Caco-2 (cell line): Measurements from ENCODE around the gene CHD1L. TPM values are rescaled to one million over a fixed set of nuclear protein-coding genes. Genes with fewer than 3 reads are reported as not detected.

ENCODE experiments used
- BruUV-seq: library from RNA; stranded (reverse); fragments of 400-500 nt; replicated peaks from 2 replicates; lab custom pipeline; 2021; lab: Mats Ljungman, UMichigan
- CTCF ChIA-PET: fragments of 300-600 bp; sonication (Branson Sonifier 250); formaldehyde crosslinking; loops from one replicate; lab custom pipeline; 2022; ENCODE audit warnings: antibody characterized with exemption; lab: Charles Lee
- POLR2A ChIA-PET: fragments of 300-600 bp; sonication (Branson Sonifier 250); formaldehyde crosslinking; loops from one replicate; lab custom pipeline; 2022; ENCODE audit warnings: antibody characterized with exemption; lab: Charles Lee
- DNase-seq, 2 experiments: peaks; one replicate each; pipeline versions ENCODE4 v3.0.0 to v3.0.0-alpha.2; 2020 to 2022
- H3K27me3 ChIP-seq: replicated peaks from 2 replicates; pipeline ENCODE4 v1.6.0; 2011; ENCODE audit warnings: low read length; ENCODE audit not compliant: control insufficient read depth, insufficient read depth
- H3K36me3 ChIP-seq: 2 replicates; pipeline ENCODE4 v1.5.1; 2011; ENCODE audit warnings: low read length; ENCODE audit not compliant: control insufficient read depth, insufficient read depth
- H3K4me1 ChIP-seq: fragments of 250-450 bp; sonication (Bioruptor Pico); 2 replicates; pipeline ENCODE4 v1.5.1; 2020; ENCODE audit warnings: mild to moderate bottlenecking
- H3K4me3 ChIP-seq: 2 replicates; pipeline ENCODE4 v1.5.1; 2011; ENCODE audit warnings: low read depth, mild to moderate bottlenecking, control low read depth, low read length
- H3K9me3 ChIP-seq: fragments of 250-450 bp; sonication (Bioruptor Pico); 2 replicates; pipeline ENCODE4 v1.5.1; 2020; ENCODE audit warnings: mild to moderate bottlenecking, moderate library complexity
- H3K27ac Mint-ChIP-seq: one replicate; pipeline ENCODE4 v1.8.0; 2022; ENCODE audit warnings: mixed read lengths; ENCODE audit not compliant: unreplicated experiment
- H3K27me3 Mint-ChIP-seq: one replicate; pipeline ENCODE4 v1.8.0; 2022; ENCODE audit warnings: mixed read lengths; ENCODE audit not compliant: insufficient read depth, unreplicated experiment
- H3K36me3 Mint-ChIP-seq: one replicate; pipeline ENCODE4 v1.8.0; 2022; ENCODE audit warnings: mild to moderate bottlenecking, mixed read lengths; ENCODE audit not compliant: insufficient read depth, unreplicated experiment
- H3K4me1 Mint-ChIP-seq: one replicate; pipeline ENCODE4 v1.8.0; 2022; ENCODE audit warnings: low read depth, mixed read lengths; ENCODE audit not compliant: unreplicated experiment
- H3K4me3 Mint-ChIP-seq: one replicate; pipeline ENCODE4 v1.8.0; 2022; ENCODE audit warnings: mild to moderate bottlenecking, moderate library complexity, mixed read lengths; ENCODE audit not compliant: unreplicated experiment
- H3K9me3 Mint-ChIP-seq: one replicate; pipeline ENCODE4 v1.8.0; 2022; ENCODE audit warnings: mixed read lengths; ENCODE audit not compliant: unreplicated experiment
- intact Hi-C: fragments of 100-400 bp; cut with micrococcal nuclease; formaldehyde crosslinking; loops from one replicate; pipeline ENCODE4 v1.10.0; 2022; ENCODE audit not compliant: unreplicated experiment
- total RNA-seq: library from RNA; stranded (reverse); gene quantifications from 2 replicates; pipeline ENCODE4 v1.2.3, GENCODE V29; 2022
- TF ChIP-seq, protein P1 (sequence below), 2 experiments: fragments of 200-600 bp in 1 of 2; IDR thresholded peaks; 1 replicate in 1 of 2; 2 replicates in 1 of 2; pipeline versions ENCODE4 v1.5.1 to v1.8.0; 2011 to 2022; ENCODE audit warnings: antibody characterized with exemption in 1 of 2, control low read depth in 1 of 2, inconsistent platforms in 1 of 2, low read depth in 1 of 2, low read length in 1 of 2, mild to moderate bottlenecking in 1 of 2, moderate library complexity in 1 of 2; ENCODE audit not compliant: insufficient read depth in 1 of 2, severe bottlenecking in 1 of 2, unreplicated experiment in 1 of 2

Gene CHD1L
- total RNA-seq, 1 experiment from 2014 or later = 56.2 TPM

DNA sequence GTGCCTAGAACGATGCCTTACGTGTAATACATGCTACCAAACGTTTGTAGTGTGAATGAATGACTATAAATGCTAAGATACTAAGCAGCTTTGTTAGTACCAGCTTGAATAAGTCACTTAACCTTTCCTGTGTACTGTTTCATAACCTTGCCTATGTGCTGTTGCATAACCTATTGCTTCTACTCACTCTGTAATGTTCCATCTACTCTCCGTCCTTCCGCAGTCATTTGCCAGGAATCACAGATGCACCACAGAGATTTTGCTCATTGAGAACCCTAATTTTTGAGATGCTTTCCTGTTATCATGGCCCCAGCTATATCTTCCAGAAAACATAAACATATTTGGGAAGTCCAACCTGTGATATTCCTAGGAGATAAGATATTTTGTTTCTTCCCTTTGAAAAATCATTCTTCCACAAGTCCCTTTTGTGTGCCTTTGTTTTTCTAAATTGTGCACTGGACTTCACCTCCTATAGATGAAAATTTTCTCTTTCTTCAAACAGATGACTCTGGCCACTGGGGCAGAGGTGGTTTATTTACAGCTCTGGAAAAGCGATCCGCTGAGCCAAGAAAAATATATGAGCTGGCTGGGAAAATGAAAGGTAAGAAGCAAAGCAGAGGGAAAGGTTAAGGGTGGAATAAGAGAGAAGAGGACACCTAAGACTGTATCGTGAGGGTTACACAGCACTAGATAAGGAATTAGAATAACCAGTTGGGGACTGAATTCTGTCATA, 44.8 kb downstream of the CHD1L start:
- Mint-ChIP-seq H3K27ac (no peak overlapping the region), H3K36me3 (peaks cover 69% of the 10 kb centered on the region), H3K27me3 (no peaks in the 10 kb centered on the region), H3K4me1 (no peaks in the 10 kb centered on the region), H3K9me3 (no peaks in the 10 kb centered on the region), H3K4me3 (no peak overlapping the region)
- no peak for DNase-seq
- ChIA-PET CTCF (no interaction called here), POLR2A (no interaction called here)
- Histone ChIP-seq H3K4me3 (no peak overlapping the region), H3K27me3 (no peaks in the 10 kb centered on the region), H3K4me1 (no peaks in the 10 kb centered on the region), H3K9me3 (no peaks in the 10 kb centered on the region), H3K36me3 (peaks cover 4% of the 10 kb centered on the region)
- intact Hi-C loops = no loop called here
- TF ChIP-seq, protein P1, sequence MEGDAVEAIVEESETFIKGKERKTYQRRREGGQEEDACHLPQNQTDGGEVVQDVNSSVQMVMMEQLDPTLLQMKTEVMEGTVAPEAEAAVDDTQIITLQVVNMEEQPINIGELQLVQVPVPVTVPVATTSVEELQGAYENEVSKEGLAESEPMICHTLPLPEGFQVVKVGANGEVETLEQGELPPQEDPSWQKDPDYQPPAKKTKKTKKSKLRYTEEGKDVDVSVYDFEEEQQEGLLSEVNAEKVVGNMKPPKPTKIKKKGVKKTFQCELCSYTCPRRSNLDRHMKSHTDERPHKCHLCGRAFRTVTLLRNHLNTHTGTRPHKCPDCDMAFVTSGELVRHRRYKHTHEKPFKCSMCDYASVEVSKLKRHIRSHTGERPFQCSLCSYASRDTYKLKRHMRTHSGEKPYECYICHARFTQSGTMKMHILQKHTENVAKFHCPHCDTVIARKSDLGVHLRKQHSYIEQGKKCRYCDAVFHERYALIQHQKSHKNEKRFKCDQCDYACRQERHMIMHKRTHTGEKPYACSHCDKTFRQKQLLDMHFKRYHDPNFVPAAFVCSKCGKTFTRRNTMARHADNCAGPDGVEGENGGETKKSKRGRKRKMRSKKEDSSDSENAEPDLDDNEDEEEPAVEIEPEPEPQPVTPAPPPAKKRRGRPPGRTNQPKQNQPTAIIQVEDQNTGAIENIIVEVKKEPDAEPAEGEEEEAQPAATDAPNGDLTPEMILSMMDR (IDR thresholded peaks at IDR 0.05; ENCODE audit: insufficient read depth in 1 of 2, low read depth in 1 of 2, low read length in 1 of 2, severe bottlenecking in 1 of 2, unreplicated experiment in 1 of 2) = no peak
- BruUV-seq = no TSS peak

GRCh38 chr1:147292012-147292411, 49.5 kb downstream of the CHD1L start:
- Histone ChIP-seq H3K4me3 (no peak overlapping the region), H3K36me3 (peaks cover 4% of the 10 kb centered on the region), H3K27me3 (no peaks in the 10 kb centered on the region), H3K4me1 (no peaks in the 10 kb centered on the region), H3K9me3 (no peaks in the 10 kb centered on the region)
- ChIA-PET CTCF (no interaction called here), POLR2A (no interaction called here)
- H3K4me1 Mint-ChIP-seq = no peaks in the 10 kb centered on the region
- no peaks in the 10 kb centered on the region for H3K27me3 Mint-ChIP-seq
- BruUV-seq = no TSS peak
- intact Hi-C loops = no loop called here
- no peak overlapping the region for H3K4me3 Mint-ChIP-seq
- TF ChIP-seq, protein P1 (IDR thresholded peaks at IDR 0.05; ENCODE audit: insufficient read depth in 1 of 2, low read depth in 1 of 2, low read length in 1 of 2, severe bottlenecking in 1 of 2, unreplicated experiment in 1 of 2) = no peak
- no peak for DNase-seq
- no peak overlapping the region for H3K27ac Mint-ChIP-seq
- no peaks in the 10 kb centered on the region for H3K9me3 Mint-ChIP-seq
- peaks cover 89% of the 10 kb centered on the region for H3K36me3 Mint-ChIP-seq

DNA sequence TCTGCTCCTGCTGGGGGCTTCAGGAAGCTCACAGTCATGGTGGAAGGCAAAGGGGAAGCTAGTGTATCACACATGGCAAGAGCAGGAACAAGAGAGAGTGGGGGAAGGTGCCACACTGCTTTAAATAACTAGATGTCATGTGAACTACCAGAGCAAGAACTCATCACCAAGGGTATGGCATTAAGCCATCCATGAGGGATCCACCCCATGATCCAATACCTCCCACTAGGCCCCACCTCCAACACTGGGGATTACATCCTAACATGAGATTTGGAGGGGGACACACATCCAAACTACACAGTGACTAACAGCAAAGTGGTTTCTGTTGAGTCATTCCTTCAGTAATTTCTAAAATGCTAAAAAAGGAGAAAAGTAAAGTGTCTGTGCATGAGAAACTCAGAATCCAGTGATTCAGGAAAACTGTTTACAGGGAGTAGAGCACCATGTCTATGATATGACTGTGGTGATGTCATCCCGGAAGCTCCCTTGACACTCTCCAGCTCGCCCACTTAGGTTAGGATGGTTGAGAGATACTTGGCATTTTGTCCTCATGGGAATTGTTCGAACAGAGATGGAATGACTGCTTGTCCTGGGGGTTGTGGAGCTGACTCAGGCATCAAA, 50.3 kb downstream of the CHD1L start:
- Mint-ChIP-seq H3K27ac (no peak overlapping the region), H3K27me3 (no peaks in the 10 kb centered on the region), H3K4me3 (no peak overlapping the region), H3K4me1 (no peaks in the 10 kb centered on the region), H3K36me3 (peaks cover 86% of the 10 kb centered on the region), H3K9me3 (peaks cover 4% of the 10 kb centered on the region)
- CTCF ChIA-PET = interaction anchor here (0.7 kb wide), 1 partner anchor 199 kb away, joined by 3 read pairs; no protein-coding TSS in a partner anchor
- intact Hi-C loops = no loop called here
- Histone ChIP-seq H3K4me3 (no peak overlapping the region), H3K9me3 (no peaks in the 10 kb centered on the region), H3K36me3 (peaks cover 4% of the 10 kb centered on the region), H3K4me1 (no peaks in the 10 kb centered on the region), H3K27me3 (no peaks in the 10 kb centered on the region)
- TF ChIP-seq, protein P1 (IDR thresholded peaks at IDR 0.05; ENCODE audit: insufficient read depth in 1 of 2, low read depth in 1 of 2, low read length in 1 of 2, severe bottlenecking in 1 of 2, unreplicated experiment in 1 of 2) = no peak
- POLR2A ChIA-PET = no interaction called here
- DNase-seq = no peak
- BruUV-seq = no TSS peak
